Thoracic aorta (tissue), 2 donors: Measurements from ENCODE around the gene PDE2A. TPM values are rescaled to one million over a fixed set of nuclear protein-coding genes. Genes with fewer than 3 reads are reported as not detected.
A peak's percentile ranks its signal among the peaks of the same experiment; 100 is the strongest.

Experiments used
- ATAC-seq: fragments of 150-250 bp; one replicate; pipeline ENCODE4 v1.8.0; 2017; ENCODE audit warnings: low read depth; ENCODE audit not compliant: insufficient number of reproducible peaks, low FRiP score
- DNase-seq: peaks from one replicate; pipeline ENCODE4 v3.0.0-alpha.2; 2020; ENCODE audit warnings: low spot score
- H3K27ac ChIP-seq, 2 donors: fragments of 200-600 bp; sonication (generic); 1 replicate in 1 of 2; 2 replicates in 1 of 2; pipeline ENCODE4 v1.5.1; 2016; ENCODE audit warnings: mild to moderate bottlenecking in 2 of 2, moderate library complexity in 2 of 2
- H3K27me3 ChIP-seq: fragments of 200-600 bp; sonication (generic); replicated peaks from 2 replicates; pipeline ENCODE4 v1.6.0; 2016; ENCODE audit warnings: mild to moderate bottlenecking; ENCODE audit not compliant: insufficient read depth
- H3K36me3 ChIP-seq: fragments of 200-600 bp; sonication (generic); one replicate; pipeline ENCODE4 v1.5.1; 2016
- H3K4me1 ChIP-seq, 2 donors: fragments of 200-600 bp; sonication (generic); 1 replicate in 1 of 2; 2 replicates in 1 of 2; pipeline versions ENCODE4 v1.5.1 to v1.6.0; 2016; ENCODE audit warnings: low read depth in 2 of 2, mild to moderate bottlenecking in 1 of 2; ENCODE audit not compliant: control insufficient read depth in 1 of 2
- H3K4me3 ChIP-seq: fragments of 200-600 bp; sonication (generic); 2 replicates; pipeline ENCODE4 v1.5.1; 2016; ENCODE audit warnings: mild to moderate bottlenecking
- H3K9me3 ChIP-seq: fragments of 200-600 bp; sonication (generic); 2 replicates; pipeline ENCODE4 v1.5.1; 2016
- total RNA-seq, 2 donors: library from RNA; depleted of rRNA; stranded (reverse); fragments of >200 nt; gene quantifications; one replicate each; pipeline versions ENCODE4 v1.1.0 to v1.2.3, GENCODE V29; 2016
- TF ChIP-seq, protein P1 (sequence below): fragments of 200-600 bp; sonication (generic); IDR thresholded peaks from one replicate; pipeline ENCODE4 v1.5.1; 2019; ENCODE audit warnings: antibody characterized with exemption

PDE2A gene
- total RNA-seq, 2 donors from 2014 or later, result 28.1 to 37.1 TPM

GRCh38 chr11:72683782-72684200 lies 9.6 kb upstream of the PDE2A start:
- Histone ChIP-seq H3K27ac (no peak overlapping the region), H3K36me3 (peaks cover 25% of the 10 kb centered on the region), H3K4me1 (peaks cover 2 to 6% of the 10 kb centered on the region in 2 donors), H3K27me3 (no peaks in the 10 kb centered on the region), H3K9me3 (no peaks in the 10 kb centered on the region), H3K4me3 (no peak overlapping the region)
- no peak for DNase-seq
- ATAC-seq, result no peak
- TF ChIP-seq, protein P1, sequence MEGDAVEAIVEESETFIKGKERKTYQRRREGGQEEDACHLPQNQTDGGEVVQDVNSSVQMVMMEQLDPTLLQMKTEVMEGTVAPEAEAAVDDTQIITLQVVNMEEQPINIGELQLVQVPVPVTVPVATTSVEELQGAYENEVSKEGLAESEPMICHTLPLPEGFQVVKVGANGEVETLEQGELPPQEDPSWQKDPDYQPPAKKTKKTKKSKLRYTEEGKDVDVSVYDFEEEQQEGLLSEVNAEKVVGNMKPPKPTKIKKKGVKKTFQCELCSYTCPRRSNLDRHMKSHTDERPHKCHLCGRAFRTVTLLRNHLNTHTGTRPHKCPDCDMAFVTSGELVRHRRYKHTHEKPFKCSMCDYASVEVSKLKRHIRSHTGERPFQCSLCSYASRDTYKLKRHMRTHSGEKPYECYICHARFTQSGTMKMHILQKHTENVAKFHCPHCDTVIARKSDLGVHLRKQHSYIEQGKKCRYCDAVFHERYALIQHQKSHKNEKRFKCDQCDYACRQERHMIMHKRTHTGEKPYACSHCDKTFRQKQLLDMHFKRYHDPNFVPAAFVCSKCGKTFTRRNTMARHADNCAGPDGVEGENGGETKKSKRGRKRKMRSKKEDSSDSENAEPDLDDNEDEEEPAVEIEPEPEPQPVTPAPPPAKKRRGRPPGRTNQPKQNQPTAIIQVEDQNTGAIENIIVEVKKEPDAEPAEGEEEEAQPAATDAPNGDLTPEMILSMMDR, result peak; percentile 94

- Histone ChIP-seq H3K27me3 (peaks cover 4% of the 10 kb centered on the region), H3K4me1 (peaks cover 2 to 6% of the 10 kb centered on the region in 2 donors), H3K36me3 (peaks cover 16% of the 10 kb centered on the region), H3K4me3 (no peak overlapping the region), H3K27ac (no peak overlapping the region), H3K9me3 (no peaks in the 10 kb centered on the region)
- DNase-seq (no peak), ATAC-seq (no peak)
- TF ChIP-seq, protein P1, result no peak
These were observed 8.6 kb upstream of the PDE2A start for GRCh38 chr11:72682858-72683243.

DNA sequence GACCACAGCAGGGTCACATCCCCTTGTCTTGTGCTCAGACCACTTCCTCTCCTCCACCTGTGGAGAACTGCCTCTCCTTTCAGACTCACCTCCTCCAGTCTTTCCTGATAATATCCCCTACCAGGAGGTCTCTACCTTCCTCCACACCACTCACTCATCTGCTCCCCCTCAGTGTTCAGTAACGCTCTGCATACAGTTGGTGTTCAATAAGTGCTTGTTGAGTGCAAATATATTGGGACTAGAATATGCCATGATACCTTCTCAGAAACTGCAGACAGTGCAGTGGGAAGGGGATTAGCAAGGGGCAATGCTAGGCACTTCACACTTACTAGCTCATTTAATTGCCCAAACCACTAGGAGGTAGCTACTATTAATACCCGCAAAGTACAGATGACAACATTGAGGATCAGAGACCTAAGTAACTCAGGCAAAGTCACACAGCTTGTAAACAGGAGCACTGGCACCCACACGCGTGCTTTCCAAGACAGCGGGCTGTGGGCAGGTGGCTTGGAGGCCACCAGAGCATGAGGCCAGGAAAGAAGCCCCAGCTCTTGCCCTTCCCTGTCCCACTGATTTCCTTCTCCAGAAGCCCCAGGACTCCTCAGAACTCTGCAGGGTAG lies 8.1 kb upstream of the PDE2A start:
- Histone ChIP-seq H3K27ac (no peak overlapping the region), H3K4me3 (no peak overlapping the region), H3K36me3 (peaks cover 11% of the 10 kb centered on the region), H3K27me3 (peaks cover 9% of the 10 kb centered on the region), H3K4me1 (peaks cover 2 to 6% of the 10 kb centered on the region in 2 donors), H3K9me3 (no peaks in the 10 kb centered on the region)
- ATAC-seq (no peak), DNase-seq (no peak)
- TF ChIP-seq, protein P1, result no peak

DNA sequence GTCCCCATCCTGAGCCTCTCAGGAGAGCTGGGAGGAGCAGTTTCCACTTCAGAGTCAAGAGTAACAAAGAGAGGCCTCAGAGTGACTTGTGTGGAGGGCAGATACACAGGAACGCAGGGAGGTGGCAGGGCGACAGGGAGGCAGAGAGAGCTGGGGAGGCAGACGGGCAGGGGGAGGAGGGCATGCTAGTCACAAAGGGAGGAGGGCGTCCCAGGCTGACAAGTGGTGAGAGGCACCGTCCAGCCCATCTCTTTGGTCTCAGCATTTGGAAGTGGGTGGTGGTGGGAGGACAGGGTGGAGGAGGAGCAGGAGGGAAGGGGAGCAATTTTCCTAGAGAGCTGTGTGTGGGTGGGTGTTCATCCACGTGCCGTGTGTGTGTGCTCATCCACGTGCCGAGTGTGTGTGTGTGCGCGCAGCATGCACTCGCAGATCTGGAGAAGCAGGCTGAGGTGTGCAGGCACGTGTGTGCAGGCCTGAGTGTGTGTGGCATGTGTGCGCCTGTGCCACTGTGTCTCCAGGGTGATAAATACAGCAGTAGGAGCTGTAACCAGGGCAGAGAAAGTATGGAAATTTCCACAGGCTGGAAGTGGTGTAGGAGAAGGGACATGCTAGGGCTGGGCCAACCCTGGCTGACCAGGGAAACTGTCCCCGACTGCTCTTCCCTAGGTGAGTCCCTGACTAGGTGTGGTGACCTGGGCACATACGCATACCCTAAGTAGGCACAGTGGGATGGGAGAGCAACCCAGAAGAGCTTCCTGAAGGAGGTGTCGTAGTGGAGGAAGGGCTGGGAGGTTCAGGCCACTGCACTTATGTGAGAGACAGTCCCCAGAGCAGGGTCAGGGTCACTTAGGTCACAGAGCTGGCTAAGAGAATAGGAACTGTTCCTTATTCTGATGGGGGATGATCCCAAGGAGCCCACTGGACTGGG lies 7.3 kb upstream of the PDE2A start:
- Histone ChIP-seq H3K4me1 (peaks cover 2 to 6% of the 10 kb centered on the region in 2 donors), H3K27ac (no peak overlapping the region), H3K4me3 (no peak overlapping the region), H3K9me3 (no peaks in the 10 kb centered on the region), H3K36me3 (peaks cover 6% of the 10 kb centered on the region), H3K27me3 (peaks cover 11% of the 10 kb centered on the region)
- DNase-seq (no peak), ATAC-seq (no peak)
- TF ChIP-seq, protein P1, result no peak

- ATAC-seq (no peak), DNase-seq (no peak)
- Histone ChIP-seq H3K4me3 (no peak overlapping the region), H3K4me1 (peaks cover 2 to 6% of the 10 kb centered on the region in 2 donors), H3K9me3 (no peaks in the 10 kb centered on the region), H3K27ac (no peak overlapping the region), H3K36me3 (peaks cover 5% of the 10 kb centered on the region), H3K27me3 (peaks cover 19% of the 10 kb centered on the region)
- TF ChIP-seq, protein P1, result no peak
These were observed 6.5 kb upstream of the PDE2A start for GRCh38 chr11:72680624-72681158.
